Epithelial cell of proximal tubule (primary cell): ENCODE measurements around the gene CYB5A. TPM values are rescaled to one million over a fixed set of nuclear protein-coding genes. Genes with fewer than 3 reads are reported as not detected.

Experiments
- DNase-seq: peaks from one replicate; pipeline ENCODE4 v3.0.0-alpha.2; 2011; ENCODE audit warnings: low read depth
- H3K4me3 ChIP-seq: 2 replicates; pipeline ENCODE4 v1.5.1; 2011; ENCODE audit warnings: low read depth, mild to moderate bottlenecking, low read length
- CTCF ChIP-seq: conservative IDR thresholded peaks from 2 replicates; pipeline ENCODE4 v1.5.1; 2012; ENCODE audit warnings: low read depth, mild to moderate bottlenecking, low read length
- total RNA-seq: library from RNA; depleted of rRNA; stranded (reverse); fragments of >200 nt; gene quantifications from 2 replicates; pipeline ENCODE4 v1.2.3, GENCODE V29; 2015

The CYB5A gene
- total RNA-seq, 1 donor from 2014 or later = 140 TPM

GRCh38 chr18:74219056-74219455 lies 72.7 kb downstream of the CYB5A start:
- H3K4me3 ChIP-seq = no peak overlapping the region
- DNase-seq = no peak
- TF ChIP-seq CTCF = no peak

- TF ChIP-seq CTCF = no peak
- no peak for DNase-seq
- H3K4me3 ChIP-seq = no peak overlapping the region
These were observed 74.2 kb downstream of the CYB5A start for GRCh38 chr18:74217476-74218143.

GRCh38 chr18:74216661-74217110 lies 75.1 kb downstream of the CYB5A start:
- H3K4me3 ChIP-seq = no peak overlapping the region
- no peak for DNase-seq
- no peak for TF ChIP-seq CTCF

GRCh38 chr18:74215863-74216262 lies 75.9 kb downstream of the CYB5A start:
- H3K4me3 ChIP-seq = no peak overlapping the region
- no peak for TF ChIP-seq CTCF
- no peak for DNase-seq

GRCh38 chr18:74213429-74213828 lies 78.3 kb downstream of the CYB5A start:
- H3K4me3 ChIP-seq = no peak overlapping the region
- no peak for TF ChIP-seq CTCF
- no peak for DNase-seq

GRCh38 chr18:74204526-74205152 lies 87.1 kb downstream of the CYB5A start:
- no peak for TF ChIP-seq CTCF
- no peak for DNase-seq
- no peak overlapping the region for H3K4me3 ChIP-seq

GRCh38 chr18:74203811-74204210 lies 88.0 kb downstream of the CYB5A start:
- no peak for TF ChIP-seq CTCF
- H3K4me3 ChIP-seq = no peak overlapping the region
- no peak for DNase-seq
